ENCODE measurements around the gene CHMP2A.

The CHMP2A gene

DNA sequence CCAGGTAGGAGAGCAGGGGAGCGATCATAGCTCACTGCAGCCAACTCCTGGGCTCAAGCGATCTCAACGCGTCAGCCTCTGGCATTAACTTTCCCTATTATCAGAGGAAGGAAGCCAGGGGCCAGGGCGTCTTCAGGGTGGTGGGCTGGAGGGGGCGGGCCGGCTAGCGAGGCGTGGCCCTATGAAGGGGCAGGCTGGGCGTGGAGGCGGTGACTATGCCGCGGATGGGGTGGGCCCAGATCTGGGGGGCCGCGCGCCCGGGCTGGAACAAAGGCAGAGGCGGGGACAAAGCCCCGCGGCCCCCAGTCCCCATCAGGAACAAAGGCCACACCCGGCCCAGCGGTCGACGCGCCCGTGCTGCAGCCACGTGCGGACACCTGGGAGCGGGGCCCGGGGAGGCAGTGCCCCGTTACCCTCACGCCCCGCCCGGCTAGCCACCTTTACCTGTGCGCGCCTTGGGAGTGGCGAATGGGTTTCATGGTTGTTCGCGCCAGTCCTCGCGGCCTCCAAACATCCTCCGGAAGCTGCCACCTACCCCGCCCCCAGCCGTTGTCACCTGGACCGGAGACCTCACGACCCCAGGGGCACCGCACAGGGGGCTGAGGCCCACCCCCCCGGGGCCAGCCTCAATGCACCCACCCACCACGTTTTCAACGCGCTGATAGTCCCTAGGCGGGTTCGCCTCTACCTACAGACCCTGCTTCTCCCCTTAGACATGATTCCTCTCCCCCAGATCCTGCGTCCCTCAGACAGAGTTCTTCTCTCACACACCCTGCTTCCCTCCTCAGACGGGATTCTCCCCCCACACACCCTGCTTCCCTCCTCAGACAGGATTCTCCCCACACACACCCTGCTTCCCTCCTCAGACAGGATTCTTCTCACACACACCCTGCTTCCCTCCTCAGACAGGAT is 16.4 kb downstream of the CHMP2A start:
- DNase-seq (ENCODE audit: low read depth), result no peak
- no peak overlapping the region for H3K4me3 ChIP-seq (ENCODE audit: low read depth, low read length)
- TF ChIP-seq, protein P1, sequence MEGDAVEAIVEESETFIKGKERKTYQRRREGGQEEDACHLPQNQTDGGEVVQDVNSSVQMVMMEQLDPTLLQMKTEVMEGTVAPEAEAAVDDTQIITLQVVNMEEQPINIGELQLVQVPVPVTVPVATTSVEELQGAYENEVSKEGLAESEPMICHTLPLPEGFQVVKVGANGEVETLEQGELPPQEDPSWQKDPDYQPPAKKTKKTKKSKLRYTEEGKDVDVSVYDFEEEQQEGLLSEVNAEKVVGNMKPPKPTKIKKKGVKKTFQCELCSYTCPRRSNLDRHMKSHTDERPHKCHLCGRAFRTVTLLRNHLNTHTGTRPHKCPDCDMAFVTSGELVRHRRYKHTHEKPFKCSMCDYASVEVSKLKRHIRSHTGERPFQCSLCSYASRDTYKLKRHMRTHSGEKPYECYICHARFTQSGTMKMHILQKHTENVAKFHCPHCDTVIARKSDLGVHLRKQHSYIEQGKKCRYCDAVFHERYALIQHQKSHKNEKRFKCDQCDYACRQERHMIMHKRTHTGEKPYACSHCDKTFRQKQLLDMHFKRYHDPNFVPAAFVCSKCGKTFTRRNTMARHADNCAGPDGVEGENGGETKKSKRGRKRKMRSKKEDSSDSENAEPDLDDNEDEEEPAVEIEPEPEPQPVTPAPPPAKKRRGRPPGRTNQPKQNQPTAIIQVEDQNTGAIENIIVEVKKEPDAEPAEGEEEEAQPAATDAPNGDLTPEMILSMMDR (IDR thresholded peaks at IDR 0.05; ENCODE audit: control insufficient read depth, extremely low read depth, insufficient read depth), result no peak

DNA sequence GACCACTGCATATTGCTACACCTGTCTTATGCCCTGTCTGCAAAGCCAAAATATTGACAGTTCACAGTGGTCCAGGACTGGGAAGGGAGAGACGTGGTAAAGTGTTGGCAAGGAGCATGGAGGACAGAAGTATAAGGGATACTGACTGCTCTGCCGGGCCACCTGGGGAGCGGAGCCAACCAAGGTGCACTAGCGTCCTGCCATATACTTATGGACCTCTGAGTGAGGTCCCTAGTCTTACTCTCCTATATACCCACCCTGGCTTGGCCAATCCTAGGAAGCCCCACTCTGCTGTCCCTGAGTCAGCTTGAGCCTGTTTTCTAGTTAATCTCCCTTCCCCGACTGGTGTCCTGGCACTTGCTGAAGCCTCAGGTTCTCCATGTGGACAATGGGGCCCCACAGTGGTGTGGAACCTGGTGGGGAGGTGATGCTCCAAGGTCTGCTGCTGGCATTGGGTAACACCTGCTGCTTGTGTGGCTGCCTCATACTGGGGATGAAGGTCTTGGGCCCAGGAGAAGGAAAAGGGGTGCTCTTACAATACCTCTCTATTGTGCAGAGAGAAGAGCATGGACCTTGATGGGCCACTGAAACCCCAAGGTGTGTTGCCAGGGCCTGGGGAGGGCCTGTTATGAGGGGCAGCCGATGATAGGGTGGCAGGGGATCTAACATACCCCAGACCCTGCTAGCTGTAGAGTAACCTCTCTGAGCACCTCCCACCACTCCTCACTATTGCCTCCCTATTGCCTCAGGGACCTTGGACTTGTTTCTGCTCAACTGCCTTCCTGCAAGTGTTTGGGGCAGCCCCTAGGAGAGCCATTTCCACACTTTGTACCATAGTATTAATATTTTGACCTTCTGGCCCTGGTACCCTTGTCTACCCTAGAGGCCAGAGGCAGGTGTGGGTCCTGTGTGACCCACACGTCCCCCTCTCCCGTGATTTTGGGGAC is 17.8 kb downstream of the CHMP2A start:
- H3K4me3 ChIP-seq (ENCODE audit: low read depth, low read length), result no peak overlapping the region
- no peak for DNase-seq (ENCODE audit: low read depth)
- TF ChIP-seq, protein P1 (IDR thresholded peaks at IDR 0.05; ENCODE audit: control insufficient read depth, extremely low read depth, insufficient read depth), result no peak

DNA sequence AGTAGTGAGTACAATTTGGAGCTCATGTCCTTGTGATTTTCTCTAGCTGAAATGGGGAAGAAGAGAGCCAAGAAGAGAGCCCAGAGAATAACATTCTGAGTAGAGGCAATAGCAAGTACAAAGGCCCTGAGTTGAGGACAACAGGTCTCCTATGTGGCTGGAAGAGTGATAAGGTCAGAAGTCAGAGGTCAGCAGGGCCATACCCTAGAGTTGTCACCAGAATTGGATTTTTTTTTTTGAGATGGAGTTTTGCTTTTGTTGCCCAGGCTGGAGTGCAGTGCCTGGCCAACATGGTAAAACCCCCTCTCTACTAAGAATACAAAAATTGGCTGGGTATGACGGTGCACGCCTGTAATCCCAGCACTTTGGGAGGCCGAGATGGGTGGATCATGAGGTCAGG is 19.0 kb downstream of the CHMP2A start:
- no peak overlapping the region for H3K4me3 ChIP-seq (ENCODE audit: low read depth, low read length)
- no peak for DNase-seq (ENCODE audit: low read depth)
- TF ChIP-seq, protein P1 (IDR thresholded peaks at IDR 0.05; ENCODE audit: control insufficient read depth, extremely low read depth, insufficient read depth), result no peak

DNA sequence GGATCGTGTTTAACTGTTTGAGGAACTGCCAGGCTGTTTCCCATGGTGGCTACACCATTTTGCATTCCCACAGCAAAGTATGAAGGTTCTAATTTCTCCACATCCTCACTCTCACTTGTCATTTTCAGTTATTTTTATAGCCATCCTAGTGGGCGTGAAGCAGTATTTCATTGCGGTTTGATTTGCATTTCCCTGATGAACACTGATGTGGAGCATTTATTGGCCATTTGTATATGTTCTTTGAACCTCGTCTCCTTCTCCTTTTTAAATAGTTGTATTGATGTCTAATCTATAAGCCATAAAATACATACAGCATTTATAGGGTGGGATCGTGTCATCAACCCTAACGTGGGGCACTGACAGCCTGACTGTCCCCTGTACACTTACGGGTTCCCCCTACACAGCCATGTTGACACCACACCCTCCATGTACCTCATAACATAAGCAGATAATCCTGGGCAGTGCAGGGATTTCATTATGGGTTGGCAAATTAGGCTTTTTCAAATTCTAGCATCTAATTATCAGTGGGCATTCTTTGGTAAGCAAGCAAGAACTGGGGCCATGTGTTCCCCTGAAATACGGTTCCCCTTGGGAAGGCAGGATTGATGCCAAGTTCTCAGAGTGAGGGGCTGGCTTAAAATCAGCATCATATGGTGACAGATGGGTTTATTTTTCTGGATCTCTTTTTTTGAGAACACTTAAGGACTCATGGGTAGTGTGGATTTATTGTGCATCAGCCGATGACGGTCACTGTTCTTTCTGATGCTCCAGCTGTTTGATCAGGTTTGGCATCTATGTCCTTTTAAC is 23.7 kb downstream of the CHMP2A start:
- no peak for DNase-seq (ENCODE audit: low read depth)
- TF ChIP-seq, protein P1 (IDR thresholded peaks at IDR 0.05; ENCODE audit: control insufficient read depth, extremely low read depth, insufficient read depth), result no peak
- H3K4me3 ChIP-seq (ENCODE audit: low read depth, low read length), result no peak overlapping the region

DNA sequence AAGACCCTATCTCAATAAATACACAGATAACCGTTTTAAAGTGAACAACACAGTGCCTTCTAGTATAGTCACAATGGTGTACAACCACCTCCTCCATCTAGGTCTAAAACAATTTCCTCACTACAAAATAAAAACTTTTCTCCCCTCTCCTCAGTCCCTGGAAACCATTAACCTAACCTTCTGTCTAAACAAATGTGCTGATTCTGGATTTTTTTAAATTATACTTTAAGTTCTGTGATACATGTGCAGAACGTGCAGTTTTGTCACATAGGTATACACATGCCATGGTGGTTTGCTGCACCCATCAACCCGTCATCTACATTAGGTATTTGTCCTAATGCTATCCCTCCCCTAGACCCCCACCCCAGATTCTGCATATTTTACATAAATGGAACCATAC is 25.5 kb downstream of the CHMP2A start:
- H3K4me3 ChIP-seq (ENCODE audit: low read depth, low read length), result no peak overlapping the region
- TF ChIP-seq, protein P1 (IDR thresholded peaks at IDR 0.05; ENCODE audit: control insufficient read depth, extremely low read depth, insufficient read depth), result no peak
- DNase-seq (ENCODE audit: low read depth), result no peak

DNA sequence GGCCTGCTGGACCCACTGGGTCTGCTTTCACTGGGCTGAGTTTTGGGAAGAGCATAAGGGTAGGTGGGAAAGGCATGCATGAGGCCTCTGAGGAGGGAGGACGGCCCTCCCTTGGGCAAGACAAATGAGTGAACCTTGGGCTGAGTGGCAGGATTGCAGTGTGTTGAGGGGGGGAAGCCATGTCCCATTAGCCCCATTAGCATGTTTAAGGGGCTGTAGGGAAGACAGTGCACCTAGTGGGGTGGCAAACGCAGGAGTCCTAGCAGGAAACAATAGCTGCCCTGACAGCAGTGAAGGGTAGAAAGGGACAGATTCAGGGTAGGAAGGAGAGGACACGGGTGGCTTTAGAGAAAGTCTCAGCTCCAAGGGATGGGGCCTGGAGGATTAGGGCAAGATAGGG is 32.2 kb downstream of the CHMP2A start:
- H3K4me3 ChIP-seq (ENCODE audit: low read depth, low read length), result no peak overlapping the region
- TF ChIP-seq, protein P1 (IDR thresholded peaks at IDR 0.05; ENCODE audit: control insufficient read depth, extremely low read depth, insufficient read depth), result no peak
- no peak for DNase-seq (ENCODE audit: low read depth)
